ENCODE results near the gene OR10P1.
A peak's percentile ranks its signal among the peaks of the same experiment; 100 is the strongest.
"Not testable (repeated sequence)": the region's sequence is repeated elsewhere in the genome, so short reads cannot be mapped to it uniquely, and the experiment has no call there.

OR10P1 gene

DNA sequence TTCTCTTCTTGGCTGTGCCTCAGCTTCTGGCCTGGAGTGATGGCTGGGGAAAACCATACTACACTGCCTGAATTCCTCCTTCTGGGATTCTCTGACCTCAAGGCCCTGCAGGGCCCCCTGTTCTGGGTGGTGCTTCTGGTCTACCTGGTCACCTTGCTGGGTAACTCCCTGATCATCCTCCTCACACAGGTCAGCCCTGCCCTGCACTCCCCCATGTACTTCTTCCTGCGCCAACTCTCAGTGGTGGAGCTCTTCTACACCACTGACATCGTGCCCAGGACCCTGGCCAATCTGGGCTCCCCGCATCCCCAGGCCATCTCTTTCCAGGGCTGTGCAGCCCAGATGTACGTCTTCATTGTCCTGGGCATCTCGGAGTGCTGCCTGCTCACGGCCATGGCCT is at the start of gene OR10P1:
Gene OR10P1 (plus strand): TSS at position 40 of the 400 bp plus-strand sequence. CDS start 0 bp downstream, at position 40.
- FAIRE-seq (no peak), DNase-seq (ENCODE audit: low spot score) (no peak)

DNA sequence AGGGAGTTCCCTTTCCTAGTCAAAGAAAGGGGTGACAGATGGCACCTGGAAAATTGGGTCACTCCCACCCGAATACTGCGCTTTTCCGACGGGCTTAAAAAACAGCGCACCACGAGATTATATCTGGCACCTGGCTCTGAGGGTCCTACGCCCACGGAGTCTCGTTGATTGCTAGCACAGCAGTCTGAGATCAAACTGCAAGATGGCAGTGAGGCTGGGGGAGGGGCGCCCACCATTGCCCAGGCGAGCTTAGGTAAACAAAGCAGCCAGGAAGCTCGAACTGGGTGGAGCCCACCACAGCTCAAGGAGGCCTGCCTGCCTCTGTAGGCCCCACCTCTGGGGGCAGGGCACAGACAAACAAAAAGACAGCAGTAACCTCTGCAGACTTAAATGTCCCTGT is 46.5 kb upstream of the OR10P1 start:
- not testable (repeated sequence) for DNase-seq (ENCODE audit: low spot score); FAIRE-seq

DNA sequence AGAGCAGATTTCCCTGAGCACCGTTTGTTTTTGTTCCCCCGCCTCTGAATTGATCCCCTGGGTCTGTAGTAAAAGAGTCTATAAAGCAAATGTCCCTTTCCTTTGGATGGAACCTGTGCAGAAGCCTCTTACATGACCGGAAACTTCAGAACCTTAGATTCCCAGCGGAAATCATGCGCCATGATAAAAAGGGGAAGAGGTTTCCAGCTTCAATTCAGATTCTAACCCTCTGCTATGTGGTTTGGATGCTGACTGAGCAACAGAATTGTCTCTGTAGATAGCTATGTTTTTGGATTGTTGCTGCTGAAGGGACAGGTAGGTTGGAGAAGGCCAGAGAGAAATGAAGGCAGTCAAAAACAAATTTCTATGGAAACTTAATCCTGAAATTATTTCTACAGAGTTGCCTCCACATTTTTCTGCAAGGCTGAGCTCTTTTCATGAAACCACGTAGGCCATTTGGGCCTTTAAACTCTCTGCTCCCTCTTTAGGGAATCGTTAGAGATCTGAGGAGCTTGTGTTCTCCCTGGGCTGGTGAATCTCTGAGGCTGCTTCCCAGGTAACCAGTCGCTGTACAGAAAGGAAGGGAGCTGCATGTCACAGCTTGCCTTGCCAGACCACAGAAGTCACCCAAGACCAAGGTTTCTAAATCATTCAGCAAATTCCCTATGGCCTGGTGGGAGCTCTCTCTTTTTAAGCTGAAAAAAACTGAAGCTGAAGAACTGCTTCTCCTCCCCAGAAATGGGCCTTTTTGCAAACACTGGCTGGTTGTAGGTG is 28.7 kb upstream of the OR10P1 start:
- DNase-seq (ENCODE audit: low spot score) (no peak), FAIRE-seq (no peak)

- DNase-seq (ENCODE audit: low spot score) (no peak), FAIRE-seq (no peak)
Measured at GRCh38 chr12:55610598-55610997, 26.1 kb upstream of the OR10P1 start.

DNA sequence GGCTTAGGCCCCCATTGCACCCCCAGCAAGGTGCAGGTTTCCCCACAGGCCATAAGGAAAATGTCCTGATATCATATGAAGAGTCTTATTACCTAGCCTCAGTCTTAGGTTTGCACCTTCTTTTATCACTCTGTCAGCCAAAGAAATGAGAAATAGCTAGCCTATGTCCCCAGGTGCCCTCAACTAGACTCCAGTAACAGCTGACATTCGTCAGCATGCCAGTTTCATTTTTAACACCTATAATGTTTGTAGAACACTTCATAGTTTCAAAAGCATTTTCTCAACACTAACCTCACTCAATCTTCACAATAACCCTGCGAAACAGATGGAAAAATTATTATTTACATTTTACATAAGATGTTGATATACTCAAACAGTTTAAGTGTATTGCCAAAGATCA is 24.0 kb upstream of the OR10P1 start:
- FAIRE-seq (no peak), DNase-seq (ENCODE audit: low spot score) (no peak)

- DNase-seq (ENCODE audit: low spot score), result no peak
- no peak for FAIRE-seq
Measured at GRCh38 chr12:55614764-55615163, 21.9 kb upstream of the OR10P1 start.

GRCh38 chr12:55619354-55620138 is 17.1 kb upstream of the OR10P1 start:
- DNase-seq (ENCODE audit: low spot score), result peak; percentile 71
- FAIRE-seq, result no peak

DNA sequence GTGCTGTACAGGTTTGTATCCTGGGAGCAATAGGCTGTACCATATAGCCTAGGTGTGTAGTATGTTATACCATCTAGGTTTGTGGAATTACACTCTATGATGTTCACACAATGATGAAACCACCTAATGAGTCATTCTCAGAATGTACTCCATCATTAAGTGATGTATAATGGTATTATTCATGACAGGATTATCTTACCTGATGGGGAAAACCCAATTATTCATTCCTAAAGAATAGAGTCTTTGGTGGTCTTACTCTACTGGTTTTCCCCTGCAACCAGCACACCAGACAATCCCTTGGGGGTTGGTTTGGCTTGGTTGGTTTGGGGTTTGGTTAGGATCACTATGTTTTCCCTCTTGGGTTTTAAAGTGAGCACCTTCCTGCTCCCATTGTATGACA is 12.6 kb upstream of the OR10P1 start:
- no peak for FAIRE-seq
- no peak for DNase-seq (ENCODE audit: low spot score)

- no peak for FAIRE-seq
Measured at GRCh38 chr12:55626154-55626553, 10.5 kb upstream of the OR10P1 start.

DNA sequence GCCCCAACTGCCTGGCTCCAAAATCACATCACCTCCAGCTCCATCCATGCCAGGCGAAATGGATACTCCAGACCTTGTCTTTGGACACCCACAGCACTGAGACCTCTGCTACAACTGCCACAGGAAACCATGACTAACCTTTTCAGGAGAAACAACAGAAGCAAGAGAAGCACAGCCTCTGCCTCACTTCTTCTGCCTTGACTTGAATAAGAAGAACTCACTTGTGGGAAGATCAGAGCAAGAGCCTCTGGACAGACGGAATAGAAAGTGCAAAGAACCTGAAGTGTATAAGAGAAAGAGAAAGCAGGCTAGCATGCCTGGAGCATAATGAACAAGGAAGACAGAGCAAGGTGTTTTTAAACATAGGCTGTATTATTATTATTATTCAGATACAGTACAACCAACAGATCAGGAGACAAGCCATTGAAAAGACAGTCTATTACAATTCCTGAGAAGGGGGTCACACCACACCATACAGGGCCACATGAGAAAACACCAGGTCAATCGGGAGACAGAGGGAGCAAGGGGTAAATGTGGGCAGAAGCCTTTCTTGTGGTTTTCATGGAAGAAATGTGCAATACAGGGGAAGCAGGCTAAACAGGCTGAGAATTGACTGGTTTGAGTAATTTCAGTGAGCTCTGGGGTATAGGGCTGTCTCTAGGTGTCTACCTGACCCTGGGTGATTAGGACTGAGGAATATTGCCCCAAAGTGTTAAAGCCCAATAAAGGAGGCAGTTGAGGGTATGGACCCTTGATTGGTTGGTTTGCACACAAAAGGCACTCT is 7.4 kb upstream of the OR10P1 start:
- FAIRE-seq (no peak), DNase-seq (ENCODE audit: low spot score) (no peak)

More at GRCh38 chr12:55626154-55626553, 10.5 kb upstream of the OR10P1 start:
- DNase-seq (ENCODE audit: low spot score), result no peak

GRCh38 chr12:55631056-55631455 is 5.6 kb upstream of the OR10P1 start:
- DNase-seq (ENCODE audit: low spot score), result no peak
- no peak for FAIRE-seq

DNA sequence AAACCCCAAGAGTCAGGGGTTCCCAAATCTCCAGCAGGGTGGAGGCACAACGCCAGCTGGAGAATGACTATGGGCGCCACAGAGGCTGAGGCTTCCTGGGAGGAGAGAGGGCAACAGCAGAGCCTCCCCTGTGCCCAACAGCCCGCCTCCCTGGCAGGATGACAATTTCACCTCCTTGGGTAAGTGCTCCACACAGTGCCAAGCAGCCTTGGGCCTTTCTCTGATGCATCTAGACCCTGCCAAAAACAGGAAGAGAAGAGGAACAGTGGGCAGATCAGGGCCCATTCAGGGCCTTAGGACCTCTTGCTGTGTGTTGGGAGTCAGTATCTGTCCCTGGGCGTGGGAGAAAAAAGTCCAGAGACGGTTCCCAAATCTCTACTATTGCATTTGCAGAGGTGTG is 5.0 kb upstream of the OR10P1 start:
- no peak for FAIRE-seq
- no peak for DNase-seq (ENCODE audit: low spot score)

DNA sequence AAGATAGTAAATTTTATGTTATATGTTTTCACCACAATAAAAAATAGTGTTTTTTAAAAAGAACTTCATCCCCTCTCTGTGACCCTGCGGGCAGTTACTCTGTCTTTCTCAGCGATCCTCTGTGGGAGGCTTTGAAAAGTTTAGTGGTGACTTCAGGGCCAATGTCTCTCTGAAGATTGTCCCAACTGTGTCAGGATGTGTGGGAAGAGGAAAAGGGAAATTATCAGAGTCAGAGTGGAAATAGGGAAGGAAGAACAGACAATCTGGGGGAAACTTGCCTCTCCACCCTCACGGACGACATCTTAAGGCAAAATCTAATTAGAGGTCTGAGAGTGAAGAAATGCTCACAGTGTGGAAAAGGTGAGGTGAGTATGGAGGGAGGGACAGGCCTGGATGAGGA is 3.5 kb upstream of the OR10P1 start:
- FAIRE-seq, result no peak
- DNase-seq (ENCODE audit: low spot score), result no peak

- FAIRE-seq, result no peak
- DNase-seq (ENCODE audit: low spot score), result no peak
Measured at GRCh38 chr12:55636116-55636655, 506 bp upstream of the OR10P1 start.

GRCh38 chr12:55637467-55637866 is 775 bp downstream of the OR10P1 start:
- DNase-seq (ENCODE audit: low spot score) (no peak), FAIRE-seq (no peak)

- DNase-seq (ENCODE audit: low spot score), result no peak
- no peak for FAIRE-seq
Measured at GRCh38 chr12:55641595-55641994, 4.9 kb downstream of the OR10P1 start.

- no peak for DNase-seq (ENCODE audit: low spot score)
- FAIRE-seq, result no peak
Measured at GRCh38 chr12:55642267-55642666, 5.6 kb downstream of the OR10P1 start.

GRCh38 chr12:55642669-55643068 is 6.0 kb downstream of the OR10P1 start:
- DNase-seq (ENCODE audit: low spot score) (no peak), FAIRE-seq (no peak)

DNA sequence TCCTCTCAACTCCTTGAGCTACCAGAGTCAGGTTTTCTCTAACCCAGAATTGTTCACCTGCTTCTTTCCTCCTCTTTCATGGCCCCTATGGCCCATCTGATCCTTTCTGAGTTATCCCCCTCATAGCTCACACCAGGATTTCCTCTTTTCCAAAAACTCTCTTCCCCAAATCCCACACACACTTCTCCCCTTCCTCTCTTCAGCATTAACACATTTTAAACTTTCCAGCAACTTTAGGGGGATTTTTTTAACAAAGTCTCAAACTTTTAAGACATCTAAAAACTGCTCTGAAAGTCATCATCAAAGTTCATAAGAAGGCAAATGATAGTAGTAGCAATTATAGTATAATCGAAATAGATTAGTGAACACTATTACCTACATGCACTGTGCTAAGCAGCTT is 7.9 kb downstream of the OR10P1 start:
- DNase-seq (ENCODE audit: low spot score) (no peak), FAIRE-seq (no peak)

DNA sequence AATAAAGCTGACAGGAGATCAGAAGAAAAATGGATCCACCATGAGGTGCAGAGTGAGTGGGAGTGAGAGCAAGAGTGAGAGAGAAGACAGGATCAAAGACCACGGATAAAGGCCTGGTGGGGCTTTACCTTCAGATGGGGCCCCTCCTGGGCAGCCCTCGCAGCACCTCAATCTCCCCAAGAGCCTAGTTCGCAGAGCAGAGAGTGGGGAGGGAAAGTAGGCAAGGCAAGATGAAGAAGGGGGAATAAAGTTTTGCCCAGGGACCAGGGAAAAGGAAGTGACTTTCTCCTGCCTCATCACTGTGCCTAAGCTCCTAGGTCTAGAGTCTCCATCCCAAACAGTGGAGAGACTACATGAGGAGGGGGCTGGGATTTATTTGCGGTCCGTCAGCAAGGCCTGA is 10.3 kb downstream of the OR10P1 start:
- DNase-seq (ENCODE audit: low spot score) (no peak), FAIRE-seq (no peak)

- FAIRE-seq; DNase-seq (ENCODE audit: low spot score): not testable (repeated sequence)
Measured at GRCh38 chr12:55650620-55651298, 14.1 kb downstream of the OR10P1 start.

All from urothelium cell line (cell line).